Vein endothelial cell (primary cell): ENCODE measurements around the gene LRRC8B. TPM values are rescaled to one million over a fixed set of nuclear protein-coding genes. Genes with fewer than 3 reads are reported as not detected.

Experiments
- total RNA-seq: library from RNA; depleted of rRNA; stranded (reverse); fragments of >200 nt; gene quantifications from 2 replicates; pipeline ENCODE4 v1.2.3, GENCODE V29; 2012

Gene LRRC8B
- 5.2 and 14.1 TPM in 2 replicates for total RNA-seq

GRCh38 chr1:89524369-89525168 is at the start of gene LRRC8B:
LRRC8B (plus strand) TSS chr1:89524829; CDS start chr1:89582651, 57,822 bp downstream.

GRCh38 chr1:89632657-89633247 is 108.1 kb downstream of the LRRC8B start, which contains the start of gene LRRC8C:
LRRC8C (plus strand) TSS chr1:89633120; CDS start chr1:89686474, 53,354 bp downstream.

Other genes with a start within 250 kb of the LRRC8B start
- gene GBP6, start 160.8 kb upstream of the LRRC8B start, total RNA-seq = not detected in 2 replicates
- 38.9 and 47.5 TPM in 2 replicates for gene LRRC8C, start 108.3 kb downstream of the LRRC8B start, total RNA-seq